Measurements from ENCODE around the gene NADK.
A peak's percentile ranks its signal among the peaks of the same experiment; 100 is the strongest.

The NADK gene

DNA sequence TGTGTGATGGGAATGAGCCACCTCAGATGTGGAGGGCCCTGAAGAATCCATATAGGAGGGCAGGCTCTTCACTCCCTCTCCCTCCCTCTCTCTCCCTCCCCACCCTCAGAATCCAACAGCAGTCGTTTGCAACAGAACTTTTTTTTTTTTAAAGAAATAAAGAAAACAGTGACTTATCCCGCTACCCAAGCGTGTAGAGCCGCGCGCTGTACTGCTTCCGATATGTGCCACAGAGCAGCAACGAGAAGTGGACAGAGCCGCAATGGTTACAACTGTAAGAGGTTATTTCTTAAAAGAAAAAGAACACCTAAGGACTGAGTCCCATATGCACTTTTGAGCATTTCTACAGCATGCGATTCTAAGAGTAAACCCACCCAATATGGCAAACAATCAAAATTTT is 7.4 kb upstream of the NADK start:
- DNase-seq: no peak

DNA sequence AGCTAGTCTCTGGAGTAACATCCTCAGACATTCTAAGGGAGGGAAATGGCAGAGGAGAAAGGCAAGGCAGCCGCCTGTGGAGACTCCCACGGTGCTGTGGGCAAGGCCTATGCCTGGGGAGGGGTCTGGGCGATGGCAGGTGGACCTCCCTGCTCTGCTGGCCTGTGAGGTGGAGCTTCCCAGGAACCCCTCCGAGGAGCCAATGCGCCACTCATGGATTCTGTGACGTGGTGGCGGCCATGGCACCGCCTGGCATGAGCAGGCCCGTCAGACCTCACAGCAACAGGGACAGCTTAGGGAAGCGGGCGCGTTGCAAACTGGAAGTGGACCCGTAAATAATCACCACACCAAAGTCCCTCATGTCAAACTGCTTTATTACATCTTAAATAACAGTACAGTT is 6.7 kb upstream of the NADK start:
- no peak for DNase-seq

DNA sequence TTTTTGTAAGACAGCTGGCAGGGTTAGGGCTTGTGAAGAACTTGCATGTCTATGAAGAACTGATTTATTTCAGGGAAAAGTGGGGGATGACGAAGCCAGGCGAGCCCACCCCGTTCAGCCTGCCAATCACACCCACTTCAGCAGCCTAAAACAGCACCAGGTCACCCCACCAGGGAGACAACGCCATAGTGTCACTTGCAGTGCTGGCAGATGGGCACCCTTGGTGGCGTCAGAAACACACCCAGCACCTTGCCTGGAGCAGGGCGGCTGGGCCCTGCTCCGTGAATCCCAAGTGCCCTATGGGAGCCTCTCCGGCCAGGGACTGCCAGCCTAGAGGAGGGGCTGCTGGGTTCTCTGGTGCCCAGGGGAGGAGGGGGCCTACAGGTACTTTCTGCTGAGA is 5.0 kb upstream of the NADK start:
- DNase-seq: no peak

DNA sequence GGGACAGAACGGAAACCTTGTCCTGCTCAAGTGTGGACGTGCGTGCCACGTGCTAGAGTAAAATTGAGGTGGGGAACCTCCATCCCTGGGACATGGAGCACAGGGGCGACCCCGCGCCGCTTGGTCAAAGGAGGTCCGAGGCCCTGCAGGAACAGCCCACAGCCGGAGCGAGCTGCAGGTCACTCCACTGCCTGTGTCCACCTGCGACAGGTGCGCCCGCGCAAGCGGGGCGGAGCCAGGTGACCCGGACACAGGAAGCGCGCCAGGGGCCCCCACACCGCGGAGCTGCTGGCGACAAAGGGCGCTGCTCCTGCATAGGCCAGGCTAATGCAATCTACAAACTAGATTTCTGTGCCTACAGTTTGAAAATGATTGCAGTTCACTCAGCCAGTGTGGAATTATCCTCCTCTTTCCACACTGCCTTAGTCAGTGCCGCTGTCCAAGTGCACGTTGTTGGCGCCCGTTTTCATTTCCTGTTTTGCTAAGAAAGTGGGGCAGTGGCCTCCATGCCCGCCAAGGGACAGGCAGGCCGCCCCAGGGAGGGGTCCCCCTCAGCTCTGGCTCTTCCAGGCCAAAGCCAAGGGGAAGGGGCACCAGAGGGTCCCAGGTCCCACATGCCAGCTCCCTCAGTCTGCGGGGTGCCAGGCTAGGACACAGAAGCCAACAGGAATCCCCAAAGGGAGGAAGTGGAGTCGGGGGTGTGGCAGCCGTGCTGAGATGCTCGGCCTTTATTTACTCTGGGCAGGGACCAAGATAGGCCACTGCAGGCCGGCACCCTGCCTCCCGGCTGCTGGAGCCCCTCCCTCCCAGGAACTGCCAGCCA is 4.3 kb upstream of the NADK start:
- no peak for DNase-seq

DNA sequence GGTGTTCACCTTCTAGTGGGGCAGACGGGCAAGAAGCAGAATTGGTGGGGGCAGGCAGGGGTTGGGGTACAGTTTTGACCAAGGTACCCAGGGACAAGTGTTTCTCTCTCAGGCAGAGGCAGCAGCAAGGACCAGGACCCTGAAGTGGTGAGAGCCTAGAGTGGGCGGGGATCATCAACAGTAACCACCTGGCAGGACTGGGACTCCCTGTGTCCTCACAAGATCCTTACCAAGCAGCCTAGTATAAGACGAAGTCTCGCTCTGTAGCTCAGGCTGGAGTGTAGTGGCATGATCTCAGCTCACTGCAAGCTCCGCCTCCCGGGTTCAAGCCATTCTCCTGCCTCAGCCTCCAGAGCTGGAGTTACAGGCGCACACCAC is 3.2 kb upstream of the NADK start:
- no peak for DNase-seq

DNA sequence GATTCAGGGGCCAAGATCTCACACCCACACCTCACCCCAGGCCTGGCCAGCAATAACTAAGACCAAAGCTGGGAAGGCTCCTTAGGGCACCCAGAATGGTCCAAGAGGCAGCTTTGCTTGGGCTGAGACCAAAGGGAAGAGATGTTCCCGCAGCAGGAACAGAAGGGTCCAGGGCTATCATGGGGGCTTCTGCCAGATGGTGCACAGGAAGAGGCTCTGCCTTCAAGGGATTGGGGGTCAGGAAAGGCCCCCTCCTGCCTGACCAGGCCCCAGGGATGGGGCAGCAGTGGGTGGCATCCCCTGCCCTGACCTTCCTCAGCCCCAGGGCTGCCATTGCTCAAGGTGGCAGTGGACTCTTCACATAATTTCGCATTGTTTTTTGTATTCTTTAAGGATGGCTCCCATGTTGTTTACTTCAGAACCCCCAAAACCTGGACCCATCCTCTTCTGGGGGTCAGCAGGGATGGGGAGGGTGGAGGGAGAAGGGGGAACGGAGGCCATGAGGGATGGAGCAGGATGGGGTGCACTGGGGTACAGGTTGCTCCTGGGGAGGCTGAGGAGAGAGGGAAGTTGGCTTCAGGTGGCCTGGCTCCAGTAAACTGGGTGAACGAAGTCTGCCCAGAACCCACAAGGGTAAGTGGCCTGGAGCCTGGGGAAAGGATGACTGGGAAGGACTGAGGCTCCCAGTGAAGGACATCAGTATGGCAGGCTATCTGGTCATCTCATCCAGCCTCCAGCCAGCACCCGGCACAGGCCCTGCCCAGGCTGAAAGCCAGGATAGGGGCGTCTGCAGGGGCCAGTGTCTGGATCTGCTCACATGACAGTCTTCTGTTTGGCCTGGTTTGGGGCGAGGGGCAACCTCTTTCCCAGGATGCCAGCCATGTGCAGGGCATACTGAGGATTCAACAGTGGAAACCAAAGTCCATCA is 2.6 kb upstream of the NADK start:
- DNase-seq: no peak

DNA sequence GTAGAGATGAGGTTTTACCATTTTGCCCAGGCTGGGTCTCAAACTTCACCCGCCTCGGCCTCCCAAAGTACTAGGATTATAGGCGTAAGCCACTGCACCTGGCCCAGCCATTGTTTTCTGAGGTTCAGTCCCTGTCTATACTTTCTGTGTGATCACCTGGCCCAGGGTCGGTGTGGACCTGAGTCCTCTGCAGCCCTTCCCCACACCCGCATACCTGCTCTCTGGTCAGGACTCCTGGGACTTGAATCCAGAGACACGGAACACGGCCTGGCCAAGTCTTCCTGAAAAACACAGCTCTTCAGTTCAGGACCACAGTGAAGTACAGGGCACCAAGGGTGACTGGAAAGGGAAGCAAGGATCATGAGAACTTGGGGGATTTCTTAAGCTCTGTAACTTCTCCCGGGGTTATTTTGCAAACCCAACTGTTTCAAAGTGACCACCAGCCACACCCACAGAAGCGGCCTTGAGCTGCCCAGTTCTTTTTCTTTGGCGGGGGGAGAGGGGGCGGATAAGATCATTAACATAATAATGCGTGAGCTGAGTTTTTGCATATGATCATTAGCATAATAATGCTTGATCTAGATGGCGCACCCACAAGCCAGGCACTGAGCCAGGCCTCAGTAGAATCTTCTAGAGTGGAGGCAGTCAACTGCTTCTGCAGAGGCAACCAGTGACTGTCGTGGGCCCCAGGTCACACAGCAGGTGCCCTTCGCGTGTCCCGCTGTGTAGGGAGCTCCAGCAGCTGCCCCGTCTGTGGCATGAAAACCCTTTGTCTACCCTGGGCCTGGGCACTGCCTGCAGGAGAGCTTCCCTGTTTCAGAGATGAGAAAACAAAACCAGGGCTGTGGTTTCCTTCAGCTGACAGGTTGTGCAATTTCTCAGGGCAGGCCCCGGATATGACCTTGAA is 1.7 kb upstream of the NADK start:
- peak; percentile 94 for DNase-seq

DNA sequence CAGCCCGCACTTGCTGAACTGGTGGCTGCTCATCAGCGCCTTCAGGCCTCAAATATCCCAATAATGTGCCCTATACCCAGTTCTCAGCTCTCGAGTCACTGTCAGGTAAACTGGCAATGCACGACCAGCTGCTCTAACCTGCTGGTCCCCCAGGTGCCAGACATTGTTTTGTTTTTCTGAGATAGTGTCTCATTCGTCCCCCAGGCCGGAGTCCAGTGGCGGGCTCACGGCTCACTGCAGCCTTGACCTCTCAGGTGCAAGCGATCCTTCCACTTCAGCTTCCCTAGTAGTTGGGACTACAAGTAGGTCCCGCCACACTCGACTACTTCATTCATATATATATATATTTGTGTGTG is 1.0 kb upstream of the NADK start:
- DNase-seq: no peak

DNA sequence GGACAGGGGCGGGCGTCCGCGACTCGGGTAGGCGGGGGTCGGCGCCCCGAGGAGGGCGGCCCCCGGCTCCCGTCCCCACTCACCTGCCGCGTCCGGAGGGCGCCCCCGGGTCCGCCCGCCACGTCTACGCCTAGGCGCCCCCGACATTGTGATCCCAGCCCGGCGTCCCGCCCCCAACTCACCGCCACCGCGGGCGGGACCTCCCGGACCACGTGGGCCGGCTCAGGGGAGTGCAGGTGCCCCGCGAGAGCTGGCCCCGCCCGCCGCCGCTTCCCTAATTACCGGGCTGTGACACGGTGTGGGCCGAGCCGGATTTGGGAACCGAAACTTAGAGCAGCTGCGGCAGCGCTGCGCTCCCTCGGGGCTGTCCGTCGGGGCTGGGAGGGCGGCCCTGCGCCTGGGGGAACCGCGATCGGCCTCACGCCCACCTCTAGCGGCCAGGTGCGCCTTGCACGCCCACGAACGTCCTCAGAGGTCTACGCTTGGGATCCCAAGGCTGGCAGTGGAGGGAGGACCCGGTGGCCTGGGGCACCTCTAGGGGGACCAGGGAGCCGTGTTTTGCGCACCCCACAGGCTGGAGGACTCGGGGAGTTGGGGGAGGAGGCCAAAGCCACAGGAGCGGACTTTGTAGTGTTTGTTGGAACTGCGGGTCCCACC is 521 bp upstream of the NADK start:
- peak; percentile 81 for DNase-seq

DNA sequence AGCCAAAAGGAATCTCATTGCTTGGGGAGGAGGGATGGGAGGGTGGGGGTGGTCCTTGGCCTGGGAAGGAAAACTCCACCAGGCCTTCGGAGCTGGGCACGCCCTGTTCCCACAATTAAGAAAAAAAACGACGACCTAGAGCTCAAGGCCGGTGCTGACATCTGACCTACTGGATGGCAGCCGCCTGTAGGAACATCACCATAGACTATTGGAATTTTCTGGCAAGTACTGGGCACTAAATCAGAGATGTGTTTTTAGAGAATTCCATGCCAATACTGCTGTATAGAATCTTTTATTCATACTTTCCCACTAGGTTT is 729 bp downstream of the NADK start:
- peak; percentile 48 for DNase-seq

DNA sequence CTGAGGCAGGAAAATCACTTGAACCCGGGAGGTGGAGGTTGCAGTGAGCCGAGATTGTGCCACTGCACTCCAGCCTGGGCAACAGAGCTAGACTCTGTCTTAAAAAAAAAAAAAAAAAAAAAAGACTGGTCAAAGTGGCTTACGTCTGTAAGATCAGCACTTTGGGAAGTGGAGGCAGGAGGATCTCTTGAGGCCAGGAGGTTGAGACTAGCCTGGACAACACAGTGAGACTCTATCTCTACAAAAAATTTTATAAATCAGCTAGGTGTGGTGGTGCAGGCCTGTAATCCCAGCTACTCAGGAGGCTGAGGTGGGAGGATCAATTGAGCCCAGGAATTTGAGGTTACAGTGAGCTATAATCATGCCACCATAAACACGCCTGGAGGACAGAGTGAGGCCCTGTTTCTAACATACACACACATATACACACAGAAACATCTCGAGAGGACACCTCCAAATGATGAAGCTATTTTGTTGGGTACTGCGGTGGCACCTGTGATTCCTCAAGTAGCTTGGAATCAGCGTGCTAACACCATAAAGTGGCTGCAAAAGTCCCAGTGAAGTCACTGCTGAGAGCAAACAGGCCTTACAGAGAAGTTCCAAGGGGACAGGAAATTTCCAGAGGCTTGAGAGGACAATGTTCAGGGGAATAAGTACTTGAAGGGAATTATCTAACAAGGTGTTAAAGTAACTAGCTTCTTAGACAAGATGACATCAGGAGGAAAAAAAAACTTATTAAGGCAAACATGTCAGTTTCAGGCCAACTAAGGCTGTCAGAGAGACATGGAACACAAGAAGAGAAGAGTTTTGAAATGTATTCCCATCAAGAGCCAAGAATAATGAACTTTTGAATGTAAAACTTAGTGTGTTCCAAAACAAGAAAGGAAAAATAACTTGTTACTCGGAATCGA is 1.3 kb downstream of the NADK start:
- DNase-seq: peak; percentile 46

DNA sequence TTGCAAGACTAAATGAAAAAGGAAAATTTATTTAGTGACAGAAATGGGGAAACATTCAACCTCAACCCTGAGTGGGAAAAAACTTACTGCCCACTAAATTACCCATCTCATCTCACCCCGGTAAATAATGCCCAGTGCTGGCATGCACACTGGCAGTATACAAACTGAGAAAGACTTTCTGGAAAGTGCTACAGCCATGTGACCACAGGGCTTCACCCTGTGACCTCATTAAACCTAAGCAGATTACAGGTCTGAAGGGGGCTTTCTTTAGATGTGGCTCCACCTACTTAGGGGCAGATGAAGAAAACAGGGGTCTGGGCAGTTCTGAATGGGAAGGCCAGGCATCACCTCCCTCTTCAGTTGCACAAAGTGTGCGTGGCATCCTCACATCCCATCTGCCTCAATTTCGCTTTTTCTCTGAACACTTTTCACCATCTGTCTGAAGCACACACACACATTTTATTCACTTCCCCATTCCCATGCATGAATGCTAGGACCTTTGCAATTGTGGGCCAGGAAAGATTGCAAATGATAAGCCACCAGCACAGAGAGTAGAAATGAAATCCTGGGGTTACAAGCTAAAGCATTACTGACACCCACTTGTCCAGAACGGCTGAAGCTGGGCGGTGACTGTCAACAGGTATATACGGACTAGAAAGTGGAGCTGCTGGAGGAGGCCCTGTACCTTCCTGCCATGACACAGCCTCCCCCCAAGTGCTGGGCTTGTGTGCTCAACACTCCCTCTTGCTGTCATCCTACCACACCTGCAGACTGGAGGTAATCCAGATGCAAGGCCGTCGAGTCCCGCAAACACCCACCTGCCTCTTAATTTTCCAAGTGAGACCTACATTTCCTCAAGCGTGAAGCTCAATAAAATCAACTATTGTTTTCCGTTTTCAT is 2.7 kb downstream of the NADK start:
- peak; percentile 57 for DNase-seq

DNA sequence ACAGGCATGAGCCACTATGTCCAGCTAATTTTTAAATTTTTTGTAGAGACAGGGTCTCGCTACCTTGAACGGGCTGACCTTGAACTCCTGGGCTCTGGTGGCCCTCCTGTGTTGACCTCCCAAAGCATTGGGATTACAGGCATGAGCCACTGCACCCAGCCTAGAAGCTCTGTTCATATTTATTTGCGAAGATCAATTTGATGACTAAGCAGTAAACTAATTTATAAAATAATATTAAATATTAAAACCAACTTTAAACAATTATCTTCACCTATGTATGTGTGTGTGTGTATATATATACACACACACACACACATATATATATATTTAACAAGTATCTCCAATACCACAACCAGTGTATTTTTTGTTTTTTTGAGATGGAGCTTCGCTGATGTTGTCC is 4.4 kb downstream of the NADK start:
- no peak for DNase-seq

DNA sequence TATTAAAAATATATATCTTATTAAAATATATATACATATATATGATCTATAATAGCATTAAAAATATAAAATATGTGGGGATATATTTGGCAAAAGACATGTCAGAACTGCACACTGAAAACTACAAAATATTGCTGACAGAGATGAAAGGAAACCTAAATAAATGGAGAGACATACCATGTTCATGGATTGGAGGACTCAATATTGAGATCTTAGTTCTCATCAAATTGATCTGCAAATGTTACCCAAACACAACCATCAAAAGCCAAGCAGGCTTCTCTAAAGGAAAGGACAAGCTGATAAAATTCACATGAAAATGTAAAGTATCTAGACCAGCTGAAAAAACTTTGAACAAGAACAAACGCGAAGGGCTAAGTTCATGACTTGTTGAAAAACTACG is 7.2 kb downstream of the NADK start:
- DNase-seq: no peak

DNA sequence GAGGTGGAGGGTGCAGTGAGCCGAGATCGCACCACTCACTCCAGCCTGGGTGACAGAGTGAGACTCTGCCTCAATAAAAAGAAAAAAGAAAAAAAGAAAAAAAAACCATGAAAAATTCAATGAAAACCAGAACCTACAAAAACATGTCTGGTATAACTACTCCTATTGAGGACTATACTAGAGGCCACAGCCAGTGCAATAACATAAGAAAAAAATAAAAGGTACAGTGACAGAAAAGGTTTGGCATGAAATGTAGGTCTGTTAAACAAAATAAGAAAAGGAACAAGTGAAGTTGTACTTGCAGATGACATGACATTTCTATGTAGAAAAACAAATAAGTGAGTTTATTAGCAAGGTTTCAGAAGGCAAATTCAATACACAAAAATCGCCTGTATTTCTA is 8.2 kb downstream of the NADK start:
- no peak for DNase-seq

DNA sequence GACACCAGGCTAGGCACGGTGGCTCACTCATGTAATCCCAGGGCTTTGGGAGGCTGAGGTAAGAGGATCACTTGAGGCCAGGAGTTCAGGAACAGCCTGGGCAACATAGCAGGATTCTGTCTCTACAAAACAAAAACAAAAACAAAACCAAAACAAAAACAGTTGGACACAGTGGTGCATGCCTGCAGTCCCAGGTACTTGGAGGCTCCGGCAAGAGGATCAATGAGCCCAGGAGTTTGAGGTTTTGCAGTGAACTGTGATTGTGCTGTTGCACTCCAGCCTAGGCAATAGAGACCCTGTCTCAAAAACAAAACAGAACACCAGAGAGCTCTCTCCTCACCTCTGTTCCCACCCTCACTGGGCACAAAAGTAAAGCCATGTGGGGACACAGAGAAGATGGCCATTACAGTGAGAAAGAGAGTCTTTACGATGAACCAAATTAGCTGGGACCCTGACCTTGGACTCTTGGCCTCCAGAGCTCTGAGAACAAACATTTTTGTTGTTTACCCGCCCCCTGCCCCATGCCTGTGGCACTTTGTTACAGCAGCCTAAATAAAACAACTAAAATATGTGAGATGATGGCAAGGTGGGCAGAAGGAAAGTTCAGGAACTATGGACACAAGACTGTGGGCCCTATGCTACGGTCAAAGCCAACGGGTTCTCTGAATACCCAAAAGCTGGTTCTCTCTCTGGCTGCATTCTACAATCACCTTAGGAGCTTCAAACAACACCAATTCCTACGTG is 9.8 kb downstream of the NADK start:
- no peak for DNase-seq

DNA sequence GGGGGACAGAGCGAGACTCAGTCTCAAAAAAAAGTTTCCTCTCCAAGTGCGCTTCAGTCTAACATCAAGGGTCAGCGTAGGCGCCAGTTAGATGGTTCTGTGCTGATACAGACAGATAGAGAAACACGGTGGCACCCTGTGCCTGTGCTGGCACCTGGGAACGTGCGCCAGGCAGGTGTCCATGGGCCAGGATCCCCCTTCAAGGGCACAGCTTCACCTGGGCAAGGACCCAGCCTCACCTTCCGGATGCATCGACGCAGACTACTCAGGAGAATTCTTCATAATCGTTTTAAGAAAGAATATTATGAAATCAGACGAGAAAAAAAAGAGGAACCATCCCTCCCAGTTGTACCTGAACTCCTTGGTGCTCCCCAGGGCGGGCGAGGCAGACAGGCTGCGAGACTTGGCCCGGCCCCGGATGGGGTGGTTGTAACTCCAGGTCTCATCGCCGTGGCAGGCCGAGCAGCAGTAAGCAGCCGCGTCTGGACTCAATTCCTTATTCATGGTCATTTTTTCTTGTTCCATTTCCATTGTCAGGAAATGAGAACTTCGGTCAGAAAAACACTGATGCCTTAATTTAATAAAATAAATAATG is 13.3 kb downstream of the NADK start:
- DNase-seq: no peak

DNA sequence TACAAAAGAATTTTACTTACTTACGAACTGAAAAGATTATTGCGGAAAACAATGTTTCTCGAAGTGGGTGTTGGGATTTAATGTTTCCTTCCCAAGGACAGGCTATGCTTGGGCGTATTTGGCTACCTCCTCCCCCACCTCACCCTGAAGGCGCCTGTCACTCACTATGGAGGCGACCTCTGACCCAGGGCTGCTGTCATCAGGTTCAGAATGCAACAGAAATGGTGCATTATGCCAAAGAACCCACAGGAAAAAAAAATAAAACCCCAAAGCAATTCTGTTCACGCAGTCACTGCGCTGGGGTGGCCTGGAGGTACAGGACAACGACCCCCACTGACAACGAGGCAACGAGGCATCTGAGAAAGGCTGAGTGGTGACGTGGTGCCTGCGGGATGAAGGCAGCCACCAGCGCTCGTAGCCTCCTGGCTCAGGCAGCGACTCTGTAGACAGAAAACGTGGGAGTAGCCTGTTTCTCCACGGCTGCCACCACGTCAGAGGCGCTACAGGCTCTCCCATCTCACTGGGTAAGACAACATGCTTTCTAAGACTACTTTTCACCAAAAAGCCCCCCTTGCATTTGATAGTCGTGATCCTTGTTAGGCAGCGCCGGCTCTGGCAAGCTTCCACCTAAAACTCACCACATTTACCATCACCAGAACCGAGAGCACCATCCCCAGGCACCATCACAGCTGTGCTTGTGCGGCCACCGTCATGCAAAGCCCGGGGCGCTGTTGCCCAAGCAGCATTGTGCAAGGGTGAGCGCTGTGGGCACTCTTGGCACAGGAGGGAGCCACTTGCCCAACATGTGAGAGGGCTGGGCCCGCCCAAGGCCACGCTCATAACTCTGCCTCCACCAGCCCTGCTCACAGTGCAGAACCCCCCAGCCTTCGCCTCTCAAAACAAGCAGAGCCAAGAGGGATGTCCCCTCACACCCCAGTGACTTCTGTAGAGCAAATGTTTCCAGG is 14.3 kb downstream of the NADK start:
- DNase-seq: no peak

Data from OCI-M1 (cell line).